A549 (cell line): ENCODE data around the gene HLA-DOB.

ENCODE experiments used
- CBX2 ChIP-seq: fragments of 200-600 bp; sonication (generic); IDR thresholded peaks from 2 replicates; pipeline ENCODE4 v1.6.1; 2016; ENCODE audit warnings: low read depth, mild to moderate bottlenecking, borderline replicate concordance
- HDAC2 ChIP-seq: fragments of 200-600 bp; sonication (generic); IDR thresholded peaks from 2 replicates; pipeline ENCODE4 v1.6.1; 2016
- NR3C1 ChIP-seq: fragments of >200 bp; sonication (Bioruptor Twin); formaldehyde crosslinking; IDR thresholded peaks from 3 replicates; pipeline ENCODE4 v1.6.1; 2017
- PHF8 ChIP-seq: fragments of 200-600 bp; sonication (generic); IDR thresholded peaks from 2 replicates; pipeline ENCODE4 v1.6.1; 2016; ENCODE audit warnings: low read depth, mild to moderate bottlenecking, antibody characterized with exemption, moderate library complexity, borderline replicate concordance
- RCOR1 ChIP-seq: fragments of 150-350 bp; IDR thresholded peaks from 2 replicates; pipeline ENCODE4 v1.6.1; 2014; ENCODE audit warnings: antibody characterized with exemption, low read length, low read depth
- TF ChIP-seq, protein P1 (sequence below): IDR thresholded peaks from 2 replicates; pipeline ENCODE4 v1.6.1; 2012; ENCODE audit warnings: low read depth, borderline replicate concordance
- TF ChIP-seq, protein P2 (sequence below): fragments of >200 bp; sonication (Bioruptor Twin); formaldehyde crosslinking; IDR thresholded peaks from 3 replicates; pipeline ENCODE4 v1.5.1; 2016
- TF ChIP-seq, protein P3 (sequence below): fragments of 450-650 bp; IDR thresholded peaks from 2 replicates; pipeline ENCODE4 v1.6.1; 2014; ENCODE audit warnings: antibody characterized with exemption

DNA sequence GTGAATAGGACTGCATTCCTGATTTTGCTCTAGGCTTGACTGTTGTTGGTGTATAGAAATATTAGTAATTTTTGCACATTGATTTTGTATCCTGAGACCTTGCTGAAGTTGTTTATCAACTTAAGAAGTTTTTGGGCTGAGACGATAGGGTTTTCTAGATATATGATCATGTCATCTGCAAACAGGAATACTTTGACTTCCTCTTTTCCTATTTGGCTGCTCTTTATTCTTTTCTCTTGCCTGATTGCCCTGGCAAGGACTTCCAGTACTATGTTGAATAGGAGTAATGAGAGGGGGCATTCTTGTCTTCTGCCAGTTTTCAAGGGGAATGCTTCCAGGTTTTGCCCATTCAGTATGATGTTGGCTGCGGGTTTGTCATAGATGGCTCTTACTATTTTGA, 13.4 kb downstream of the HLA-DOB start:
- TF ChIP-seq RCOR1 (no peak), HDAC2 (no peak), PHF8 (no peak), CBX2 (no peak), NR3C1 (no peak)
- TF ChIP-seq, protein P1, sequence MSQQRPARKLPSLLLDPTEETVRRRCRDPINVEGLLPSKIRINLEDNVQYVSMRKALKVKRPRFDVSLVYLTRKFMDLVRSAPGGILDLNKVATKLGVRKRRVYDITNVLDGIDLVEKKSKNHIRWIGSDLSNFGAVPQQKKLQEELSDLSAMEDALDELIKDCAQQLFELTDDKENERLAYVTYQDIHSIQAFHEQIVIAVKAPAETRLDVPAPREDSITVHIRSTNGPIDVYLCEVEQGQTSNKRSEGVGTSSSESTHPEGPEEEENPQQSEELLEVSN, result no peak
- TF ChIP-seq, protein P2, sequence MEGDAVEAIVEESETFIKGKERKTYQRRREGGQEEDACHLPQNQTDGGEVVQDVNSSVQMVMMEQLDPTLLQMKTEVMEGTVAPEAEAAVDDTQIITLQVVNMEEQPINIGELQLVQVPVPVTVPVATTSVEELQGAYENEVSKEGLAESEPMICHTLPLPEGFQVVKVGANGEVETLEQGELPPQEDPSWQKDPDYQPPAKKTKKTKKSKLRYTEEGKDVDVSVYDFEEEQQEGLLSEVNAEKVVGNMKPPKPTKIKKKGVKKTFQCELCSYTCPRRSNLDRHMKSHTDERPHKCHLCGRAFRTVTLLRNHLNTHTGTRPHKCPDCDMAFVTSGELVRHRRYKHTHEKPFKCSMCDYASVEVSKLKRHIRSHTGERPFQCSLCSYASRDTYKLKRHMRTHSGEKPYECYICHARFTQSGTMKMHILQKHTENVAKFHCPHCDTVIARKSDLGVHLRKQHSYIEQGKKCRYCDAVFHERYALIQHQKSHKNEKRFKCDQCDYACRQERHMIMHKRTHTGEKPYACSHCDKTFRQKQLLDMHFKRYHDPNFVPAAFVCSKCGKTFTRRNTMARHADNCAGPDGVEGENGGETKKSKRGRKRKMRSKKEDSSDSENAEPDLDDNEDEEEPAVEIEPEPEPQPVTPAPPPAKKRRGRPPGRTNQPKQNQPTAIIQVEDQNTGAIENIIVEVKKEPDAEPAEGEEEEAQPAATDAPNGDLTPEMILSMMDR, result no peak
- TF ChIP-seq, protein P3, sequence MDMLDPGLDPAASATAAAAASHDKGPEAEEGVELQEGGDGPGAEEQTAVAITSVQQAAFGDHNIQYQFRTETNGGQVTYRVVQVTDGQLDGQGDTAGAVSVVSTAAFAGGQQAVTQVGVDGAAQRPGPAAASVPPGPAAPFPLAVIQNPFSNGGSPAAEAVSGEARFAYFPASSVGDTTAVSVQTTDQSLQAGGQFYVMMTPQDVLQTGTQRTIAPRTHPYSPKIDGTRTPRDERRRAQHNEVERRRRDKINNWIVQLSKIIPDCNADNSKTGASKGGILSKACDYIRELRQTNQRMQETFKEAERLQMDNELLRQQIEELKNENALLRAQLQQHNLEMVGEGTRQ, result no peak
